ENCODE results near the gene SLC35F6.

DNA sequence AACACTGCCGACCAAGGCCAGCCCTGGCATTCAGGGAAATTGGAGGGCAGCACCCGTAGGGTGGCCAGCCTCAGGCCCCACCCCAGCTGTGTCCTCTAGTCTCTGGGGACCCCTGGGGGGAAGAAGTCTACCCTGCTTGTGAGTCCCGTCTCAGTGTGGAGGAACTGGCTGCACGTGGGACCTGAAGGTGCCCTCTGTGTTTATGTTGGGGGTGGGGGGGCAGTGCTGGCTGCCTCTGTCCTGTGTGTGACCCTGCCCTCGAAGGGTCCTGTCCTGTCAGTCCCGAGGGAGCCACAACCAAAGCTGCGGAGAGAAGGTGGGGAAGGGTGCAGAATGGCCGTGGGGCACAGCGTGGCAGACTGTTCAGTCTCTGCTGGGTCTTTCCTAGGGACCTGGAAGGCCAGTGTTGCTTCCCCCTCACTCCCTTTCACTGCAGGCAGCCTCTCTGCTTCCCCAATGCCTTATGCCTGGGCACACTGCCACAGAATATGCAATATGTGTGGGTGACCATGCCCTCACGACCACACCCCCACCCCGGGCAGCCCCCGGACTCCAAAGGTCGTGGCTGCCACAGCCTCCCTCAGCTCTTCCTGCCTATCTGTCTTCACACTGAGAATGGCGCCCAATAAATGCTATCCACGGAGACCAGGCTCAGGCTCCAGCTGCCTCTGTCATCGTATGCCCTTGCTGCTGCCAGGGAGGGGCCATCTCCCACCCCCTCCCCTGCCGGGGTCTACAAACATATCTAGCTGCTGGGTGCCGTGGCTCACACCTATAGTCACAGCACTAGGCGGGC, 33.3 kb upstream of the SLC35F6 start:
- TF ChIP-seq, protein P1, sequence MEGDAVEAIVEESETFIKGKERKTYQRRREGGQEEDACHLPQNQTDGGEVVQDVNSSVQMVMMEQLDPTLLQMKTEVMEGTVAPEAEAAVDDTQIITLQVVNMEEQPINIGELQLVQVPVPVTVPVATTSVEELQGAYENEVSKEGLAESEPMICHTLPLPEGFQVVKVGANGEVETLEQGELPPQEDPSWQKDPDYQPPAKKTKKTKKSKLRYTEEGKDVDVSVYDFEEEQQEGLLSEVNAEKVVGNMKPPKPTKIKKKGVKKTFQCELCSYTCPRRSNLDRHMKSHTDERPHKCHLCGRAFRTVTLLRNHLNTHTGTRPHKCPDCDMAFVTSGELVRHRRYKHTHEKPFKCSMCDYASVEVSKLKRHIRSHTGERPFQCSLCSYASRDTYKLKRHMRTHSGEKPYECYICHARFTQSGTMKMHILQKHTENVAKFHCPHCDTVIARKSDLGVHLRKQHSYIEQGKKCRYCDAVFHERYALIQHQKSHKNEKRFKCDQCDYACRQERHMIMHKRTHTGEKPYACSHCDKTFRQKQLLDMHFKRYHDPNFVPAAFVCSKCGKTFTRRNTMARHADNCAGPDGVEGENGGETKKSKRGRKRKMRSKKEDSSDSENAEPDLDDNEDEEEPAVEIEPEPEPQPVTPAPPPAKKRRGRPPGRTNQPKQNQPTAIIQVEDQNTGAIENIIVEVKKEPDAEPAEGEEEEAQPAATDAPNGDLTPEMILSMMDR (optimal IDR thresholded peaks at IDR 0.05 in 1 of 3, IDR thresholded peaks at IDR 0.05 in 1 of 3, conservative IDR thresholded peaks at IDR 0.05 in 1 of 3; ENCODE audit: extremely low read depth in 1 of 3, insufficient read depth in 2 of 3, low read length in 3 of 3), result no peak
- TF ChIP-seq EZH2 (IDR thresholded peaks at IDR 0.05; ENCODE audit: low read length), result no peak

All from keratinocyte (primary cell).